Measurements from ENCODE around the gene FAM222B.
"Not testable (repeated sequence)": the region's sequence is repeated elsewhere in the genome, so short reads cannot be mapped to it uniquely, and the experiment has no call there.

DNA sequence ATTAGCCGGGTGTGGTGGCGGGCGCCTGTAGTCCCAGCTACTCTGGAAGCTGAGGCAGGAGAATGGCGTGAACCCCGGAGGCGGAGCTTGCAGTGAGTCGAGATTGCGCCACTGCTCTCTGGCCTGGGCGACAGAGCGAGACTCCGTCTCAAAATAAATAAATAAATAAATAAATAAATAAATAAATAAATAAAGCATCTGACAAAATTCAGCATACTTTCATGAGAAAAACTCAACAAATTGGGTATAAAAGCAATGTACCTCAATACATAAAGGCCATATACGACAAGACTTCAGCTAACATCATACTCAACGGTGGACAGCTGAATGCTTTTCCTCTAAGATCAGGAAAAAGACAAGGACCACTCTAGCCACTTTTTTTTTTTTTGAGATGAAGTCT, 63.0 kb downstream of the FAM222B start:
- not testable (repeated sequence) for TF ChIP-seq EZH2 (IDR thresholded peaks at IDR 0.05; ENCODE audit: borderline replicate concordance, insufficient read depth, low read length, poor library complexity, severe bottlenecking); POLR2AphosphoS5 (IDR thresholded peaks at IDR 0.05); MXI1 (conservative IDR thresholded peaks at IDR 0.05; ENCODE audit: poor library complexity, severe bottlenecking); TAF1 (IDR thresholded peaks at IDR 0.05; ENCODE audit: low read depth); RAD21 (conservative IDR thresholded peaks at IDR 0.05); EP300 (conservative IDR thresholded peaks at IDR 0.05; ENCODE audit: poor library complexity, severe bottlenecking)
- TF ChIP-seq, protein P1, sequence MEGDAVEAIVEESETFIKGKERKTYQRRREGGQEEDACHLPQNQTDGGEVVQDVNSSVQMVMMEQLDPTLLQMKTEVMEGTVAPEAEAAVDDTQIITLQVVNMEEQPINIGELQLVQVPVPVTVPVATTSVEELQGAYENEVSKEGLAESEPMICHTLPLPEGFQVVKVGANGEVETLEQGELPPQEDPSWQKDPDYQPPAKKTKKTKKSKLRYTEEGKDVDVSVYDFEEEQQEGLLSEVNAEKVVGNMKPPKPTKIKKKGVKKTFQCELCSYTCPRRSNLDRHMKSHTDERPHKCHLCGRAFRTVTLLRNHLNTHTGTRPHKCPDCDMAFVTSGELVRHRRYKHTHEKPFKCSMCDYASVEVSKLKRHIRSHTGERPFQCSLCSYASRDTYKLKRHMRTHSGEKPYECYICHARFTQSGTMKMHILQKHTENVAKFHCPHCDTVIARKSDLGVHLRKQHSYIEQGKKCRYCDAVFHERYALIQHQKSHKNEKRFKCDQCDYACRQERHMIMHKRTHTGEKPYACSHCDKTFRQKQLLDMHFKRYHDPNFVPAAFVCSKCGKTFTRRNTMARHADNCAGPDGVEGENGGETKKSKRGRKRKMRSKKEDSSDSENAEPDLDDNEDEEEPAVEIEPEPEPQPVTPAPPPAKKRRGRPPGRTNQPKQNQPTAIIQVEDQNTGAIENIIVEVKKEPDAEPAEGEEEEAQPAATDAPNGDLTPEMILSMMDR (IDR thresholded peaks at IDR 0.05; ENCODE audit: poor library complexity, severe bottlenecking), result not testable (repeated sequence)
- TF ChIP-seq, protein P2, sequence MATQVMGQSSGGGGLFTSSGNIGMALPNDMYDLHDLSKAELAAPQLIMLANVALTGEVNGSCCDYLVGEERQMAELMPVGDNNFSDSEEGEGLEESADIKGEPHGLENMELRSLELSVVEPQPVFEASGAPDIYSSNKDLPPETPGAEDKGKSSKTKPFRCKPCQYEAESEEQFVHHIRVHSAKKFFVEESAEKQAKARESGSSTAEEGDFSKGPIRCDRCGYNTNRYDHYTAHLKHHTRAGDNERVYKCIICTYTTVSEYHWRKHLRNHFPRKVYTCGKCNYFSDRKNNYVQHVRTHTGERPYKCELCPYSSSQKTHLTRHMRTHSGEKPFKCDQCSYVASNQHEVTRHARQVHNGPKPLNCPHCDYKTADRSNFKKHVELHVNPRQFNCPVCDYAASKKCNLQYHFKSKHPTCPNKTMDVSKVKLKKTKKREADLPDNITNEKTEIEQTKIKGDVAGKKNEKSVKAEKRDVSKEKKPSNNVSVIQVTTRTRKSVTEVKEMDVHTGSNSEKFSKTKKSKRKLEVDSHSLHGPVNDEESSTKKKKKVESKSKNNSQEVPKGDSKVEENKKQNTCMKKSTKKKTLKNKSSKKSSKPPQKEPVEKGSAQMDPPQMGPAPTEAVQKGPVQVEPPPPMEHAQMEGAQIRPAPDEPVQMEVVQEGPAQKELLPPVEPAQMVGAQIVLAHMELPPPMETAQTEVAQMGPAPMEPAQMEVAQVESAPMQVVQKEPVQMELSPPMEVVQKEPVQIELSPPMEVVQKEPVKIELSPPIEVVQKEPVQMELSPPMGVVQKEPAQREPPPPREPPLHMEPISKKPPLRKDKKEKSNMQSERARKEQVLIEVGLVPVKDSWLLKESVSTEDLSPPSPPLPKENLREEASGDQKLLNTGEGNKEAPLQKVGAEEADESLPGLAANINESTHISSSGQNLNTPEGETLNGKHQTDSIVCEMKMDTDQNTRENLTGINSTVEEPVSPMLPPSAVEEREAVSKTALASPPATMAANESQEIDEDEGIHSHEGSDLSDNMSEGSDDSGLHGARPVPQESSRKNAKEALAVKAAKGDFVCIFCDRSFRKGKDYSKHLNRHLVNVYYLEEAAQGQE (IDR thresholded peaks at IDR 0.05; ENCODE audit: borderline replicate concordance), result not testable (repeated sequence)
